GM19455 (cell line): ENCODE measurements around the gene SGSM1.

Experiments used
- ATAC-seq: cut with Tn5 transposase; IDR thresholded peaks from one replicate; pipeline ENCODE4 v1.9.1; 2021; ENCODE audit not compliant: unreplicated experiment

Gene SGSM1

GRCh38 chr22:24803064-24803542, 2.9 kb upstream of the SGSM1 start:
- no peak for ATAC-seq

GRCh38 chr22:24806663-24807001, 621 bp downstream of the SGSM1 start:
- ATAC-seq: no peak

- ATAC-seq: no peak
These were observed 1.4 kb downstream of the SGSM1 start for GRCh38 chr22:24807284-24807950.

- no peak for ATAC-seq
These were observed 3.3 kb downstream of the SGSM1 start for GRCh38 chr22:24809331-24809730.

GRCh38 chr22:24810043-24810749, 4.2 kb downstream of the SGSM1 start:
- no peak for ATAC-seq

GRCh38 chr22:24812950-24813775, 7.2 kb downstream of the SGSM1 start:
- no peak for ATAC-seq

GRCh38 chr22:24813861-24814770, 8.1 kb downstream of the SGSM1 start:
- no peak for ATAC-seq

- ATAC-seq: no peak
These were observed 10.8 kb downstream of the SGSM1 start for GRCh38 chr22:24816806-24817205.

- ATAC-seq: no peak
These were observed 13.5 kb downstream of the SGSM1 start for GRCh38 chr22:24819487-24819886.

- ATAC-seq: no peak
These were observed 14.0 kb downstream of the SGSM1 start for GRCh38 chr22:24819911-24820461.

- ATAC-seq: no peak
These were observed 16.5 kb downstream of the SGSM1 start for GRCh38 chr22:24822471-24822870.

- ATAC-seq: no peak
These were observed 17.8 kb downstream of the SGSM1 start for GRCh38 chr22:24823787-24824186.

GRCh38 chr22:24824250-24824649, 18.2 kb downstream of the SGSM1 start:
- no peak for ATAC-seq

- no peak for ATAC-seq
These were observed 18.9 kb downstream of the SGSM1 start for GRCh38 chr22:24824915-24825314.

- no peak for ATAC-seq
These were observed 20.8 kb downstream of the SGSM1 start for GRCh38 chr22:24826710-24827285.

- ATAC-seq: no peak
These were observed 21.3 kb downstream of the SGSM1 start for GRCh38 chr22:24827296-24827695.

- ATAC-seq: no peak
These were observed 24.4 kb downstream of the SGSM1 start for GRCh38 chr22:24830205-24830979.

GRCh38 chr22:24831687-24832086, 25.7 kb downstream of the SGSM1 start:
- no peak for ATAC-seq

- no peak for ATAC-seq
These were observed 28.0 kb downstream of the SGSM1 start for GRCh38 chr22:24833881-24834495.
